ENCODE data around the gene TBC1D9B.
A peak's percentile ranks its signal among the peaks of the same experiment; 100 is the strongest.

Gene TBC1D9B

GRCh38 chr5:179906795-179907555 is 722 bp downstream of the TBC1D9B start:
- DNase-seq (ENCODE audit: low spot score), result peak; percentile 4

DNA sequence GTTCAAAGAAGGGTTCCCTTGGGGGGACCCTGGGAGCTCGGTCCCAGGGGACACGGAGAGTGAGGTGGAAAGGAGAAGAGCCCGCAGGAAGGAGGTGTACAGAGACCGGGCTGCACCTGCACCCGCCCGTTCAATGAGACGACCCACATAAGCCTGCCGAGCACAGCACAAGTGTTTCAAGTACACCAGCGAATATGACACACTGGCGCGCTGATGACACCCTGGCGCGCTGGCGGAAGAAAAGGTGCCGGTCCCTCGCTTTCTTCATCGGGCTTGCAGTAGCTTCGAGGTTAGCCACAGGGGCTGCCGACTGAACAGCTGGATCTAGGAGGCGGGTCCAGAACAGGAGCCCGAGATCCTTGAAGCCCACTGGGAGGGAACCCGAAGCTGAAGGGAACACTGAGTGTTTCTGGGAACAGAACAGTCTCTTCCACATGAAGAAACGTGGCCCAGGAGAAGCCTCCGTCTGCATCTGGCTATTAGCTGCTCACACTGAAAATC is 1.4 kb downstream of the TBC1D9B start:
- no peak for DNase-seq (ENCODE audit: low spot score)

DNA sequence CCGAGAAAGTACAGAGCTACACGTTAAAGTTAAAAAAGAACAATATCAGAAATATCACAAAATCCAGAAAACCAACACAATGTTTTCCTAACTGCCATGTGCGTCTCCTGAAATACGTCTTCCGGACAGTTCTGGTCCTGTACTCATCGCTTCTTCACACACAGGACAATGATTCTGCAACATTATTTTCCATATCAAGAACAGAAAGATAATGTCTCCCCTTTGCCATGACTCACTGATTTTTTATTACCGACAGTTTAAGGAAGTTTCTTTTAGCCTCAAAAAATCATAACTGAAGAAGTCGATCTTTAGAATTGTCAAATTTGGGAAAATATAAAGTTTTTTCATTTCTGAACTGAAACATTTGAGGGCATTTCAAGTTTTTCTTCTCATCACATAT is 2.5 kb downstream of the TBC1D9B start:
- no peak for DNase-seq (ENCODE audit: low spot score)

GRCh38 chr5:179904463-179905160 is 3.1 kb downstream of the TBC1D9B start:
- DNase-seq (ENCODE audit: low spot score), result no peak

DNA sequence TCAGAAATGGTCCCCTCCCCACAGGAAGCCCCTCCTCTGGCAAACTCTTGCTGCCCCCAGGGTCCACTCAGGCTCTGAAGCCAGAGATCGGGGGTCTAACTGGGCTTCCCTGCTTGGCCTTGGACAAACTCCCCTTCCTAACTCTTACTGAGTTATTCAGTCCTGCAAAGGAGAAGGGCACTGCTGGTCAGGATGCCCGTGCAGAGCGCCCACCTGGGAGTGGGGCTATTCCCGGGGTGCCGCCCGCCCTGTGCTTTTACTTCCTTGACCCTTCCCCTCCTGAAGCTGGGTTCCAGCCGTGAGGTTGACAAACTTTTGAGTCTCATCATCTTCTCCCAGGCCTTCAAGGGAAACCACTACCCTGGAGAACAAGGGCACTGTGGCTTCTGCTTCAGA is 4.9 kb downstream of the TBC1D9B start:
- DNase-seq (ENCODE audit: low spot score), result no peak

GRCh38 chr5:179901915-179902762 is 5.6 kb downstream of the TBC1D9B start:
- no peak for DNase-seq (ENCODE audit: low spot score)

DNA sequence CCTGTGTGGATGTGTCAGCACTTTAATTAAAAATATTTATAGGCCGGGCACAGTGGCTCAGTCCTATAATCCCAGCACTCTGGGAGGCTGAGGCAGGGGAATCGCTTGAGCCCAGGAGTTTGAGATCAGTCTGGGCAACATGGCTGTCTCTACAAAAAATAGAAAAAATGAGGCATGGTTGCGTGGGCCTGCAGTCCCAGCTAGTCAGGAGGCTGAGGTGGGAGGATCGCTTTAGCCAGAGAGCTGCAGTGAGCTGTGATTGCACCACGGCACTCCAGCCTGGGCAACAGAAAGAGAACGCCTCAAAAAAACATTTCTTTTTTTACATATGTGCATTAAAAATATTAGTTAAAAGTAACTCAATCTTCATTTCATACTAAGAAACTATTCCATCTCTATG is 6.2 kb downstream of the TBC1D9B start:
- no peak for DNase-seq (ENCODE audit: low spot score)

- no peak for DNase-seq (ENCODE audit: low spot score)
Measured at GRCh38 chr5:179900711-179901110, 7.0 kb downstream of the TBC1D9B start.

DNA sequence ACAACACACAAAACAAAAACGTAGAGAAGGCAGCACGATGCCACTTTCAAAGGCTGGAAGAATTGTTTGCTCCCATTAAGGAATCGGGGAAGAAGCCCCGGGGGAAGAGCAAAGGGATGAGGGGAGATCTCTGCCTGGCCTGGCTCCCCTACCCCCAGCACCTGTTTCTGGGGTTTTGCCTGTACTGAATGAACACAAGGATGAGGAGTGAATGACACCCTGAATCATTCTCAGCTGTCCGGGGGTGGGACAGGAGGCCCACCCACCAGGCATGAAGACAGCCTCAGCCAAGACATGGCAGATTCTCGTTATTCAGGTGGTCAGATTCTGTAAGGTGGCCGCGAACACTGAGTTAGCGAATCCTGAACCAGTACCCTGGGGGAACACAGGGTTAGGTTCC is 7.5 kb downstream of the TBC1D9B start:
- no peak for DNase-seq (ENCODE audit: low spot score)

DNA sequence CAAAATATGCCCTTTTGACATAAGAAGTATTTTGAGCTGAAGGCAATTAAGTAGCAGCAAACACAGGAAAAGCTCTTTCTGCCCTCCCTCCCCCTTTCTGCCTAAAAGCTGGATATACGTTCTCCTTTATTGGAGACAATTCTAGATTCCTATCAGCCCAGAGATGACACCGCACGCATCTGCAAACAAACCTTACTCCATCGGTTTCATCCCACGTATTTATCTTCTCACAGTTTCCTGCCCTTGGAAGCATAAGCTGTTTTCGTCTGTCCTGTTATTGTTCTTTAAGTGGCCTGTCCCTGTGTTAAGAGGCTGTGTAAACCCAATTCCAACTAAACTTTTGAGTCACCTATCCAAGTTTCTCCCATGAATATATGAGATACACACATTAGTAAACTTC is 11.8 kb downstream of the TBC1D9B start:
- DNase-seq (ENCODE audit: low spot score), result no peak

DNA sequence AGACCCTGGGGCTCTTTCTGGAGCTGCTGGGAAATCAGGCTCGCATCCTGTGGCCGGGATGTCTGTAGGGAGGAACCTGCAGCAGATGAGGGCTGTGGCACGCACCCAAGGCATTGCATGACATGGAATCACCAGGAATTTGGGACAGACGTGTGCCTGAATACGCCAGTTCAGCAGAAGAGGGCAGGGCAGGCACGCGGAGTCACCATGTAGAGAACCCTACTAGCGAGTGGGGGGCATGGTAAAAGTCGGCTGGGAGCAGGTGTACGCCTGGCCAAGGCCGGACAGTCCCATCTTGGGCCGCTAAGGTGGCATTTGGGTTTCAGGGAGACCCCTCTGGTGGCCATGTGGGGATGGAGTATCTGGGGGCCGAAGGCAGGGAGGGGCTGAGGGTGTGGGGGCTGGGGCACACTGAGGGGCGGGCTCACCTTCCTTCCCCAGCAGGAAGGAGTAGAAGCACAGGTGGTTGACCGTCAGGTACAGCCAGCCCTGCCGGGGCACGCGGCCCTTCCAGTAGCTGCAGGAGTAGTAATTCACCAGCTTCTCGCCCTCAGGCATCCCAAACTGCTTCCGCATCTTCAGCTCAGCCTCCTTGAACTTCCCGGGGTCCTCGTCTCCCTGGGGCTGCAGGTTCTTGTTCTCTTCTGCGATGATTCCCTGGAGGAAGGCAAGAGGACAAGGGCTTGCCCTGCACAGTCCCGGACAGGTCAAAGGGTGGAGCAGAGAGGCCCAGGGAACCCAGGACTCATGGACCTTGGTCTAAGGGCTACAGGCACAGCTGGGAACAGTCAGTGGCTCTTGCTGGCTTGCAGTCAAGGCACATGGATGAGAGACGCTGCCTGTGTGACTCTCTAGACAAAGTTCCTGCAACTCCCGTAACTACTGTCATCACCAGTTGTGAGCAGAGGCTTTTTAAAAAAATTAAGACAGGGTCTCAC is 13.5 kb downstream of the TBC1D9B start:
- DNase-seq (ENCODE audit: low spot score), result no peak

DNA sequence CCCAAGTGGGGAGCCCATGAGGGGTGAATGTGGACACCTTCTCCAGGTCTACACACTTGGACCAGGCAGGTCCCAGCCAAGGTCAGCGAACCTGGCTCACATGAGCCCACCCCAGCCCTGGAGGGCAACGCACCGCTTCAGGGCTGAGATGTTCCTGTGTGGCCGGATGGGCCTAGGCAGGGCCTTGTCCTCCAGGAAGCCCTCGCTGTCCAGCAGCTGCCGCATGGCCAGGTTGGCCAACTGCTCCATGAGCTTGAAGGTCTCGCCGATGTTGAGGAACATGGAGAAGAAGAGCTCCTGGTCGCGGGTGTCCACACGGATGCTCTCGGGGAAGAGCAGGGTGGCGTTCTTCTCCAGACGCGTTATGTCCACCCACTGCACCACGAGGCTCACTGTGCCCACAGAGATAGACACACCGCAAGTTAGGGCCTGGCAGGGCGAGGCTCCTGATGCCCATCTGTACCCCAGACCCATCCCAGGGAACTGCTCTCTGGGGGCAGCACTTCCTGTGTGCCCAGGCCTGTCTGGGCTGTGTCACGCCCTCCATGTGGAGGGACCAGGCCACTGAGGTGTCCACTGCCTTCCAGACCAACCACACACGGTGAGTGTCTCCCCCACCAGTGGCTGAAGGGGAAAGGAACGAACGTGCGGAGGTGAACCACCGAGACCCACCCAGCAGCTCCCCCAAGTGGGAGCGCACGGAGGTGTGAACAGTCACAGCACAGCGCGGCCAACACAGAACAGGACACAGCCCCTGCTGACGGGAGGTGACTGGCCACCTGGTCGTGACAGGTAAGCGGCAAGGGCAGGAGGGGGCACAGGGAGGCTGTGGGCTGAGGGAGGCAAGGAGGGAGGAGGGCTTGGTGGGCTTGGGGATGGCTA is 14.4 kb downstream of the TBC1D9B start:
- DNase-seq (ENCODE audit: low spot score), result no peak

DNA sequence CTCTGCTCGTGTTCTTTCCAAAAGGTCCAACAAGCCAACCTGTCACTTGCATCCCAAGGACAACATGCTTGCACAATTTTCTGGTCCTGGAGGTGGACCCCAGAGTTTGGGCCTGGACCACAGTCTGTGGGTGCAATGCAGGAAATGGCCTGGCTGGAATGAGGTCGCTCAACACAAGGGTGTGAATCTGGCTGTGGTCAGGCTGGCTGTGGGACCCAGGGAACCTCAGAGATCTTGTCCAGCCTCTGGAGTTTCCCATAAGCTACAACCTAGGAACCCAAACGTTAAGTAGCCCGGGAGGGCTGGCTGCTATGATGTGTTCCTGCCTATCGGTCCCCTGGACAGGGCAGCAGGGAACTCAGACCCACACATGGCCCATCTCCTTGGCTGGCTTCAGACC is 15.4 kb downstream of the TBC1D9B start:
- no peak for DNase-seq (ENCODE audit: low spot score)

GRCh38 chr5:179890751-179891682 is 16.7 kb downstream of the TBC1D9B start:
- no peak for DNase-seq (ENCODE audit: low spot score)

DNA sequence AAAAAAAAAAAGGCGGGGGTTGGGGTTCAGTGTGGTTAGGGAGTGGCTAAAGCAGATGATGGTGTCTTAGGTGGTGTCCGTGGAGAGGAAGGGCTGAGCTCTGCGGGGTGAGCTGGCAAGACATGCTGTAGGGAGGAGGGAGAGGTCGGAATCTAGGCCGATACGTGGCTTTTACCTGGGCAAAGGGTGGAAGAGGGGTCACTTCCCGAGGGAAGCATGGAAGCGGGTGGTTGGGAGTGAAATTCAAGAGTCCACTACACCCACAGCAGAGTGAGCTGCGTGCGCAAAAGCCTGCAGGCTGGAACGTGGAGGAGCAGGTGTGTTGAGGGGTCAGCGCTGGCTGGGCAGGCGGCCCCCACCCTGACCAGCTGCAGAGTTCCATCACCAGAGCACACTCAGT is 17.8 kb downstream of the TBC1D9B start:
- no peak for DNase-seq (ENCODE audit: low spot score)

DNA sequence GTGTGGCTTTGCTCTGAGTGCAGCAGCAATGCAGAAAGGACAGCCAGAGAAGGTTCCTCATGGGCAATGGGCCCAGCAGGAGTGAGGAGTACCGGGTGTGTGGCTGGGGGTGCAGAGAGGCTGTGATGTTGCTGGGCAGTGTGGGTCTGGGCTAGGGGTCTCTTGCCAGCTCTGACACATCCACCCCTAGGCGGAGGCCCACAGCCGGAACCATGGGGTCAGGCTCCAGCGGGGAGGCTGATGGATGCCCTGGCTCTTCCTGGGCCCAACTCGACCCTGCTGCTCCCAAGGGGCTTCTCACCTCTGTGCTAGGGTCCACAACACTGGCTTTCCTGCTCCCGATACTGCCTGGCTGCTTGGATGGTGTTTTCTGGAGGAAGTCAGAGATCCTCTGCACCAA is 19.9 kb downstream of the TBC1D9B start:
- no peak for DNase-seq (ENCODE audit: low spot score)

DNA sequence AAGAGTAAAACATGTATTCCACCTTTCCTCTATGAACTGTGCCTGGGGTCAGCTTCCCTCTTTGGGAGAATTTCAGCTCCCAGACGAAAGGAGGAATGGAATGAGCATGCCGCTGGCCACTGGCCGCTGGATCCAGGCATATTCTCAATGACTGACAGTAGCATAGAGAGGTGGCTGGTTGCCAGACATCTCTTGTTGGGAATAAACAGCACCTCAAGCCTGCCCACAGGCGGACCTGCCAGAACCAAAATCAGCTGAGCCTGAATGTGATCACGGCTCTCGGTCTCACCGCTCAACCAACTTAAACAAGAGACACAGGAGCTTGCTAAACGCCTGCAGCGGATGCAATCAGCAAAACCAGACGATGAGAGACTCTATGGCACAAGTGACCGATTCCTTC is 20.6 kb downstream of the TBC1D9B start:
- no peak for DNase-seq (ENCODE audit: low spot score)

DNA sequence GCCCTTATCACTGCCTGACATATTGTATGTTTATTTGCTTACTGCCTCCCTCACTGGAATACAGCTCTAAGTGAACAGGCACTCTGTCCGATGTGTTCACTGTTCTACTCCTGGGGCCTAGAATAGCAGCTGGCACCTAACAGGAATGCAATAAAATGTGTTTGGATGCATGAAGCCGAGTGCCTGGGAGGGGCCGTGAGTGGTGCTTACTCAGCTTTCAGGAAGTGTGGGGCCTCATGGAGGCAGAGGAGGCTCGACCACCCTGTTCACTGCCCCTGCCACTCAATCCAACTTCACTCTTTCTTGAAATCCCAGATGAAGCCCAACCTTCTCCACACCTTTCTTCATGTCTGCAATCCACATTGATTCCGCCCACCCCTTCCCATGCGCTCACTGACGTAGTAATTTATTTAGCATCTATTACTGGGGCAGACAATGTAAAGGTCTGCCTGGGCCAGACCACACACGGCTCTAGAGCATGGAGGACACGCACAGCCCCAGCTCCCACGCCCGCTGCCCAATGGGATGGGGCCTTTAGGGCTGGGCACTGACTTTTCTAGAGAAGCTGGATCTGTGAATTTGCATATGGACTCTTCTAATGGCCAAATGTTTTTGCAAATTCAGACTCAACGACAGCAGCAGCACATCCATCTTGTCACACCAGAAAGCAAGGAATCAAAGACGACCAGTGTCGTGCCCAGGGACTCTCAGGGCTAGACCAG is 21.3 kb downstream of the TBC1D9B start:
- no peak for DNase-seq (ENCODE audit: low spot score)

Measured in CD4-positive, alpha-beta T cell treated with Interleukin-15 for 4 hours (primary cell).